ENCODE results near the gene PPIE.

PPIE gene

GRCh38 chr1:39745016-39745670 lies 6.5 kb downstream of the PPIE start:
- Histone ChIP-seq H3K27ac (ENCODE audit: low read depth, low read length) (no peak overlapping the region), H3K9ac (ENCODE audit: low read depth, low read length) (no peak overlapping the region), H3K36me3 (ENCODE audit: insufficient read depth, low read length) (peaks cover 95% of the 10 kb centered on the region), H3K4me3 (ENCODE audit: low read length) (no peak overlapping the region), H3K4me1 (ENCODE audit: insufficient read depth, low read length) (no peaks in the 10 kb centered on the region), H3K27me3 (ENCODE audit: insufficient read depth, low read length) (no peaks in the 10 kb centered on the region), H3K9me3 (ENCODE audit: insufficient read depth, low read depth, low read length) (no peaks in the 10 kb centered on the region)
- WGBS = 96% methylated on average over 16 of the region's 16 CpGs

- H3K36me3 ChIP-seq (ENCODE audit: insufficient read depth, low read length) = peaks cover 88% of the 10 kb centered on the region
- no peaks in the 10 kb centered on the region for H3K4me1 ChIP-seq (ENCODE audit: insufficient read depth, low read length)
- H3K9ac ChIP-seq (ENCODE audit: low read depth, low read length) = no peak overlapping the region
- H3K27me3 ChIP-seq (ENCODE audit: insufficient read depth, low read length) = no peaks in the 10 kb centered on the region
- WGBS = 97% methylated on average over 7 of the region's 7 CpGs
- H3K9me3 ChIP-seq (ENCODE audit: insufficient read depth, low read depth, low read length) = no peaks in the 10 kb centered on the region
- no peak overlapping the region for H3K4me3 ChIP-seq (ENCODE audit: low read length)
- no peak overlapping the region for H3K27ac ChIP-seq (ENCODE audit: low read depth, low read length)
Observed at GRCh38 chr1:39751595-39751994, 12.9 kb downstream of the PPIE start.

GRCh38 chr1:39752703-39753102 lies 14.0 kb downstream of the PPIE start:
- no peak overlapping the region for H3K27ac ChIP-seq (ENCODE audit: low read depth, low read length)
- peaks cover 83% of the 10 kb centered on the region for H3K36me3 ChIP-seq (ENCODE audit: insufficient read depth, low read length)
- no peak overlapping the region for H3K4me3 ChIP-seq (ENCODE audit: low read length)
- no peaks in the 10 kb centered on the region for H3K4me1 ChIP-seq (ENCODE audit: insufficient read depth, low read length)
- no peaks in the 10 kb centered on the region for H3K27me3 ChIP-seq (ENCODE audit: insufficient read depth, low read length)
- H3K9ac ChIP-seq (ENCODE audit: low read depth, low read length) = no peak overlapping the region
- WGBS = 96% methylated on average over 6 of the region's 6 CpGs
- no peaks in the 10 kb centered on the region for H3K9me3 ChIP-seq (ENCODE audit: insufficient read depth, low read depth, low read length)

DNA sequence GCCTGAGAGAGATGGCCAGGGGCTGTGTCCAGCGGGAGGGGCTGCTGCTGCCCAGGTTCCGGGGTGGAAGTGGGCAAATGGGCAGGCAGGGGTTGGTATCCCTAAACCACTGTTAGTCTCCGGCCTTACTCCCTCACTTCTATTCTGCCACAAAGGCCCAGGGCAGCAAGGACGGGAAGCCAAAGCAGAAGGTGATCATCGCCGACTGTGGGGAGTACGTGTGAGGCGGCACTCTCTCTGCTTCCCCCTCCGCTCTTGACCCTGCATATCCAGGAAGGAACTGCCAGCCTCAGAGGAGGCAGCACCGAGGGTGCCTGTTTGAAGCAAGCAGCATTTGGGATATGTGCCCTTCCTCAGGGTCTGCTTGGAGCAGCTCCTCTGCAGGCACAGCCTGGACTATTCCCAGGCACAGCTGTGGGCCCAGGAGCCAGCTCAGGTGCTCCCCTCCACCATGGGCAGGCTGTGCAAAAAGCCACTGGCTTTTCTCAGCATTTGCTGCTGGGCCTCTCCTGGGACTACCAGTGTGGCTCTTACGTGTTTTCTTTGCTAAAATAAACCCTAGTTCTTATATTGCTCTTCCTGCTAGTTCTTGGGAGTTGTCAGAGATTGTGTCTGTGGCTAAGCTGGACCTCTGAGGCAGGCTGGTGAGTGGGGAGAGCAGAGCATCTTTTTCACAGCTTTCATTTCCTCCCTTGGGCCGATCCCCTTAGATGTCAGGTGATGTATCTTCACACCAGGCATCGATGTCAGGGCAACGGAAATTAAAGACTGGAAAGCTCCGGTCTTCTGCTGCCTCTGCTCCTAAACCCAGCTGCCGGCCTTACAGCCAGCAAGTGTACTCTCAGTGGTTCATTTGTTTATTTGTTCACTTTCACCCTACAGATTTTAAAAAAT lies 14.7 kb downstream of the PPIE start:
- no peaks in the 10 kb centered on the region for H3K27me3 ChIP-seq (ENCODE audit: insufficient read depth, low read length)
- no peaks in the 10 kb centered on the region for H3K4me1 ChIP-seq (ENCODE audit: insufficient read depth, low read length)
- H3K9ac ChIP-seq (ENCODE audit: low read depth, low read length) = no peak overlapping the region
- H3K36me3 ChIP-seq (ENCODE audit: insufficient read depth, low read length) = peaks cover 81% of the 10 kb centered on the region
- no peak overlapping the region for H3K4me3 ChIP-seq (ENCODE audit: low read length)
- 94% methylated on average over 16 of the region's 16 CpGs for WGBS
- no peak overlapping the region for H3K27ac ChIP-seq (ENCODE audit: low read depth, low read length)
- H3K9me3 ChIP-seq (ENCODE audit: insufficient read depth, low read depth, low read length) = no peaks in the 10 kb centered on the region

GRCh38 chr1:39754026-39754570 lies 15.4 kb downstream of the PPIE start:
- H3K9ac ChIP-seq (ENCODE audit: low read depth, low read length) = no peak overlapping the region
- peaks cover 73% of the 10 kb centered on the region for H3K36me3 ChIP-seq (ENCODE audit: insufficient read depth, low read length)
- no peaks in the 10 kb centered on the region for H3K9me3 ChIP-seq (ENCODE audit: insufficient read depth, low read depth, low read length)
- no peaks in the 10 kb centered on the region for H3K27me3 ChIP-seq (ENCODE audit: insufficient read depth, low read length)
- H3K27ac ChIP-seq (ENCODE audit: low read depth, low read length) = no peak overlapping the region
- H3K4me3 ChIP-seq (ENCODE audit: low read length) = no peak overlapping the region
- 94% methylated on average over 2 of the region's 2 CpGs for WGBS
- no peaks in the 10 kb centered on the region for H3K4me1 ChIP-seq (ENCODE audit: insufficient read depth, low read length)

DNA sequence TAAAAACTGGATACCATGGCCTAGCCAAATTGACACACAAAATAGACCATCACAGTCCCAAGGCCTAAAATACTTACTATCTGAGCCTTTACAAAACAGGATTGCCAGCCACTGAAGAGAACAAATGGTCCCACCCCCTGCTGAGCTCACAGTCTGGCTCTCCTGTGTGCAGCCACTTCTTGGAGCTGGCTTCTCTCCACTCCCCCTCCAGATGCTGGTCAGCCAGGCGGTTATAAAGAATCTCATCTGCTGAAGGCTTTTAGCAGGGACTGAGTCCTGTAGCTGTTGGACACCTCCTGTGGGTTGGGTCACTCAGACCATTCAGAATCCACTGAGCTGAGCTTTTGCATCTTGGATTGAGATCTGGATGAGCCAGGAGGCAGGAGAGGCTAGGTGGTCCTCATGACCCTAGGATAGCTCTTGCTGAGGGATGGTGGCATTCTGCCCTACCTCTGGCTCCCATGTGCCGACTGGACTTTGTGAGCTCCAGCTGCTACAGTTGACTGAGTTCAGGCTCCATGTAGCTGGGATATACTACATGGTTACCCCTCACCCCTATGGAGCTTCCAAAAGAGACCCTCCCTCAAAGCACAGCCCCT lies 16.3 kb downstream of the PPIE start:
- peaks cover 66% of the 10 kb centered on the region for H3K36me3 ChIP-seq (ENCODE audit: insufficient read depth, low read length)
- no peaks in the 10 kb centered on the region for H3K4me1 ChIP-seq (ENCODE audit: insufficient read depth, low read length)
- H3K27me3 ChIP-seq (ENCODE audit: insufficient read depth, low read length) = no peaks in the 10 kb centered on the region
- no peak overlapping the region for H3K9ac ChIP-seq (ENCODE audit: low read depth, low read length)
- no peak overlapping the region for H3K4me3 ChIP-seq (ENCODE audit: low read length)
- H3K27ac ChIP-seq (ENCODE audit: low read depth, low read length) = no peak overlapping the region
- H3K9me3 ChIP-seq (ENCODE audit: insufficient read depth, low read depth, low read length) = no peaks in the 10 kb centered on the region
- WGBS = 92% methylated on average over 2 of the region's 2 CpGs

GRCh38 chr1:39755965-39756659 lies 17.4 kb downstream of the PPIE start:
- H3K27me3 ChIP-seq (ENCODE audit: insufficient read depth, low read length) = no peaks in the 10 kb centered on the region
- H3K4me3 ChIP-seq (ENCODE audit: low read length) = no peak overlapping the region
- 88% methylated on average over 9 of the region's 9 CpGs for WGBS
- peaks cover 55% of the 10 kb centered on the region for H3K36me3 ChIP-seq (ENCODE audit: insufficient read depth, low read length)
- no peak overlapping the region for H3K9ac ChIP-seq (ENCODE audit: low read depth, low read length)
- no peaks in the 10 kb centered on the region for H3K4me1 ChIP-seq (ENCODE audit: insufficient read depth, low read length)
- H3K9me3 ChIP-seq (ENCODE audit: insufficient read depth, low read depth, low read length) = no peaks in the 10 kb centered on the region
- H3K27ac ChIP-seq (ENCODE audit: low read depth, low read length) = no peak overlapping the region

DNA sequence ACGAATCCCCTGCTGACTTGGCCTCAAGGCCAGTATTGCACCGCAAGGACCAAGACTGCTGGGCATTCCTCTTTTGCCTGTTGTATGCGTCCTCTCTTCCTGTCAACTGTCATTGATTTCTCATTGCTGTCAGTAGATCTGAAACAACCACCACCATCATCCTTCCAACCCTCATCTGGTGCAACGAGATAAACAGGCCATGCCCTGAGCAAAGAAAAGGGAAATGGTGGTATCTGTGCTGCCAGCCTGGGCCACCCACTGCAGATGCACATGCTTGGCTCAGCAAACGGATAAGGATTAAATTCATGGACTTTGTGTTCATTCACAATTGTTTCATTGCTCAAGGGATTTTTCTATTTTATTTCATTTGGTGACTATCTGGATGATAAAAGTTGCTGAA lies 18.8 kb downstream of the PPIE start:
- H3K36me3 ChIP-seq (ENCODE audit: insufficient read depth, low read length) = peaks cover 41% of the 10 kb centered on the region
- H3K9me3 ChIP-seq (ENCODE audit: insufficient read depth, low read depth, low read length) = no peaks in the 10 kb centered on the region
- no peaks in the 10 kb centered on the region for H3K4me1 ChIP-seq (ENCODE audit: insufficient read depth, low read length)
- H3K27me3 ChIP-seq (ENCODE audit: insufficient read depth, low read length) = no peaks in the 10 kb centered on the region
- 95% methylated on average over 5 of the region's 5 CpGs for whole genome bisulfite sequencing
- H3K9ac ChIP-seq (ENCODE audit: low read depth, low read length) = no peak overlapping the region
- H3K27ac ChIP-seq (ENCODE audit: low read depth, low read length) = no peak overlapping the region
- no peak overlapping the region for H3K4me3 ChIP-seq (ENCODE audit: low read length)

DNA sequence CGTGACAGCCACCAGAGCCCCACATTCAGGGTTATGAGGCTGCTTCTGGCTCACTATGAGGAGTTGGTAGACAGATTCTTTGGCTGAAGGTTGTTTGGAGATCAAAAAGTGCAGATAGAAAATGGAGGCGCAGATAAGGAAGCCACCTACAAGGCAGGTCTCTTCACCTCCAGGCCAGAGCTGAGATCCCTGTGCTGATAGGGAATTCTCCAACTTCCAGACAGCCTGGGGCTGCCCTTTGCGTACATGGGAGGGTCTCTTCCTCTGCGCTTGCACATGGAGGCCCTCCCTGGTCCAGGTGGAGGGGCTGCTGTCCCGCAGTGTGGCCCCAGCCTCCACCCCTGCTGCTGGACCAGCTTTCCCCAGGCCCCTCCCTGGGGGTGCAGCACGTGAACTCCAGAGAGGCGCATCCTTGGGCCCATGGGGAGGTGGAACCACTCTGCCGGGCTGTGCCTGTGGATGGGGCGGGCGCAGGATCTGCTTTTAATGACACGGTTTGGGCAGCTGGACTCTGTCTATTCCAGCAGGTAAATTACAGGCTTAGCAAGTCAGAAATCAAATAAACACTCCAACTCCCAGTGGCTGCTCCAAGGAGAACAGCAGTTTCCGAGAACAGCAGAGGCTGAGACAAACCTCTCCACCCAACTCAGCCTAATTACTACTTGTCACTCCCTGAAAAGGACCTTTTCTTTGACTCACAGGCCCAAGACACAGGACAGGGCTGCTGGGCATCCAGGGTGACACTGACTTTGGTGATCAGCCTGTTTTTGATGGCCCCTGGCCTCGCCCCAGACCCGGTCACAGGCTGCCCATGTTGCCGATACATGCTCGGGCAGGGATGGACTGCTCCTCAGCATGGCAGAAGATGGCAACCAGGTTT lies 20.1 kb downstream of the PPIE start:
- Histone ChIP-seq H3K9ac (ENCODE audit: low read depth, low read length) (no peak overlapping the region), H3K4me3 (ENCODE audit: low read length) (no peak overlapping the region), H3K36me3 (ENCODE audit: insufficient read depth, low read length) (peaks cover 28% of the 10 kb centered on the region), H3K27ac (ENCODE audit: low read depth, low read length) (no peak overlapping the region), H3K9me3 (ENCODE audit: insufficient read depth, low read depth, low read length) (no peaks in the 10 kb centered on the region), H3K27me3 (ENCODE audit: insufficient read depth, low read length) (no peaks in the 10 kb centered on the region), H3K4me1 (ENCODE audit: insufficient read depth, low read length) (no peaks in the 10 kb centered on the region)
- 92% methylated on average over 16 of the region's 16 CpGs for WGBS

DNA sequence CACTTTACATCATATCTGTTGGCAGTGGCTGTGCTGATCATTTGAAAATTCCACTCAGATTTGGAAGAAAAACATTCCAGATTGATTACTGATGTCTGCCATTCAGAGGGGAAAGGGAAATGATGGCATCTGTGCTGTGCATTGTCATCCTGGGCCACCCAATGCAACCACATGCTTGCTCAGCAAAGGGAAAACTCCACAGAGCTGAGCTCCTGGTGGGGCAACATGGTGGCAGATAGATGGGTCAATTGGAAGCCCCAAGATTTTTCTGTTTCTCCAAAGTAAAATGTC lies 20.7 kb downstream of the PPIE start:
- Histone ChIP-seq H3K36me3 (ENCODE audit: insufficient read depth, low read length) (peaks cover 22% of the 10 kb centered on the region), H3K4me3 (ENCODE audit: low read length) (no peak overlapping the region), H3K27ac (ENCODE audit: low read depth, low read length) (no peak overlapping the region), H3K4me1 (ENCODE audit: insufficient read depth, low read length) (no peaks in the 10 kb centered on the region), H3K27me3 (ENCODE audit: insufficient read depth, low read length) (no peaks in the 10 kb centered on the region), H3K9ac (ENCODE audit: low read depth, low read length) (no peak overlapping the region), H3K9me3 (ENCODE audit: insufficient read depth, low read depth, low read length) (no peaks in the 10 kb centered on the region)
